OCI-LY3 (cell line): Measurements from ENCODE around the gene PTPRT.

Source experiments
- H2AFZ ChIP-seq: fragments of 200-600, 300-600 bp; shearing (Covaris generic); 2 replicates; pipeline ENCODE4 v1.6.0; 2014; ENCODE audit warnings: antibody characterized with exemption, low read depth, low read length
- H3K27ac ChIP-seq: fragments of 200-600, 300-600 bp; sonication (generic); 2 replicates; pipeline ENCODE4 v1.5.1; 2014; ENCODE audit warnings: mild to moderate bottlenecking, low read length, moderate library complexity, mixed read lengths
- H3K27me3 ChIP-seq: fragments of 200-600, 300-600 bp; sonication (generic); 2 replicates; pipeline ENCODE4 v1.6.1; 2014; ENCODE audit warnings: low read depth, low read length, mixed read lengths
- H3K36me3 ChIP-seq: fragments of 200-600, 300-600 bp; sonication (generic); replicated peaks from 2 replicates; pipeline ENCODE3; 2014; ENCODE audit warnings: low read depth, low read length, mixed read lengths
- H3K4me1 ChIP-seq: fragments of 300-600, 200-600 bp; sonication (generic); 2 replicates; pipeline ENCODE4 v1.6.1; 2014; ENCODE audit warnings: low read length, mixed read lengths
- H3K4me2 ChIP-seq: fragments of 200-600, 300-600 bp; sonication (generic); 2 replicates; pipeline ENCODE4 v1.6.1; 2014; ENCODE audit warnings: low read length, mixed read lengths
- H3K4me3 ChIP-seq: fragments of 300-600, 200-600 bp; sonication (generic); 2 replicates; pipeline ENCODE4 v1.5.1; 2014; ENCODE audit warnings: antibody characterized with exemption, mild to moderate bottlenecking, low read length, moderate library complexity
- H3K79me2 ChIP-seq: fragments of 300-600, 200-600 bp; shearing (Covaris generic); 2 replicates; pipeline ENCODE4 v1.6.1; 2014; ENCODE audit warnings: mild to moderate bottlenecking, low read length, mixed read lengths
- H3K9ac ChIP-seq: fragments of 300-600, 200-600 bp; shearing (Covaris generic); 2 replicates; pipeline ENCODE4 v1.6.0; 2014; ENCODE audit warnings: mild to moderate bottlenecking, low read length, moderate library complexity
- H3K9me3 ChIP-seq: fragments of 200-600, 300-600 bp; shearing (Covaris generic); 2 replicates; pipeline ENCODE4 v1.6.1; 2014; ENCODE audit warnings: low read length, mixed read lengths; ENCODE audit not compliant: insufficient read depth
- H4K20me1 ChIP-seq: fragments of 200-600, 300-600 bp; sonication (generic); 2 replicates; pipeline ENCODE4 v1.6.1; 2016; ENCODE audit warnings: low read length, mixed read lengths; ENCODE audit not compliant: insufficient read depth
- CTCF ChIP-seq: fragments of 200-600, 300-600 bp; sonication (generic); IDR thresholded peaks from 2 replicates; pipeline ENCODE4 v1.5.1; 2014; ENCODE audit warnings: antibody characterized with exemption, low read length, low read depth
- EZH2phosphoT487 ChIP-seq: fragments of 200-600 bp; shearing (Covaris generic); IDR thresholded peaks from 2 replicates; pipeline ENCODE4 v1.6.1; 2018; ENCODE audit warnings: antibody characterized with exemption, mixed run types, low read depth

PTPRT gene

GRCh38 chr20:42785041-42785440 lies 404.7 kb downstream of the PTPRT start:
- H3K36me3 ChIP-seq = no peaks in the 10 kb centered on the region
- no peak overlapping the region for H3K4me3 ChIP-seq
- TF ChIP-seq CTCF = no peak
- TF ChIP-seq EZH2phosphoT487 = no peak
- H3K4me2 ChIP-seq = no peak overlapping the region
- no peak overlapping the region for H3K9ac ChIP-seq
- H4K20me1 ChIP-seq = no peaks in the 10 kb centered on the region
- no peaks in the 10 kb centered on the region for H3K27me3 ChIP-seq
- H3K27ac ChIP-seq = no peak overlapping the region
- H2AFZ ChIP-seq = no peak overlapping the region
- H3K4me1 ChIP-seq = no peaks in the 10 kb centered on the region
- H3K79me2 ChIP-seq = no peaks in the 10 kb centered on the region
- no peaks in the 10 kb centered on the region for H3K9me3 ChIP-seq

GRCh38 chr20:42779216-42779615 lies 410.5 kb downstream of the PTPRT start:
- no peak overlapping the region for H3K27ac ChIP-seq
- no peaks in the 10 kb centered on the region for H3K79me2 ChIP-seq
- no peaks in the 10 kb centered on the region for H3K4me1 ChIP-seq
- no peaks in the 10 kb centered on the region for H3K9me3 ChIP-seq
- H3K27me3 ChIP-seq = no peaks in the 10 kb centered on the region
- no peaks in the 10 kb centered on the region for H4K20me1 ChIP-seq
- H2AFZ ChIP-seq = no peak overlapping the region
- no peaks in the 10 kb centered on the region for H3K36me3 ChIP-seq
- no peak overlapping the region for H3K4me3 ChIP-seq
- TF ChIP-seq EZH2phosphoT487 = no peak
- no peak for TF ChIP-seq CTCF
- H3K4me2 ChIP-seq = no peak overlapping the region
- H3K9ac ChIP-seq = no peak overlapping the region

GRCh38 chr20:42775866-42776265 lies 413.8 kb downstream of the PTPRT start:
- Histone ChIP-seq H3K27me3 (no peaks in the 10 kb centered on the region), H3K27ac (no peak overlapping the region), H4K20me1 (no peaks in the 10 kb centered on the region; the same call in 1 of the 2 replicates), H2AFZ (no peak overlapping the region), H3K79me2 (no peaks in the 10 kb centered on the region), H3K4me2 (no peak overlapping the region), H3K9me3 (no peaks in the 10 kb centered on the region), H3K9ac (no peak overlapping the region), H3K4me1 (no peaks in the 10 kb centered on the region), H3K36me3 (no peaks in the 10 kb centered on the region), H3K4me3 (no peak overlapping the region)
- TF ChIP-seq CTCF = no peak
- TF ChIP-seq EZH2phosphoT487 = no peak

DNA sequence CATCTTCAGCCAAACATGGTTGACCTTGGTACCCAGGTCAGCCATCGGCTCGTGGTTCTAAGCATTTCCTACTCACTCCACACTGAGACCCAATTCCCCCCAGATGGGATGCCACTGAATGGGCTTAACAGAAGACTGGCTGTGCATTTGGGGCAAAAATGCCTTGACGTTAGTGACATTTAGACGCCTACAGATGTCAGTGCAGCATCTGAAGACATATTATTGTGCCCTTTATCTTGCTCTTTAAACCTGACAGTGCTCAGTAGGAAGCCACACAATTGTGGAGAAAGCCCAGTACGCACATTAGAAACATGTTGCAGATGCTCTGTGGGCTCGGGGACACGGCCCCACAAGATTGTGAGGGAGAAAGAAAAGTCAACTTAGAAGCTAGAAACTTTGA lies 414.7 kb downstream of the PTPRT start:
- H3K27ac ChIP-seq = no peak overlapping the region
- no peaks in the 10 kb centered on the region for H3K4me1 ChIP-seq
- no peaks in the 10 kb centered on the region for H3K79me2 ChIP-seq
- no peak overlapping the region for H3K9ac ChIP-seq
- no peak overlapping the region for H3K4me3 ChIP-seq
- no peak overlapping the region for H2AFZ ChIP-seq
- H3K4me2 ChIP-seq = no peak overlapping the region
- no peaks in the 10 kb centered on the region for H3K27me3 ChIP-seq
- TF ChIP-seq CTCF = no peak
- TF ChIP-seq EZH2phosphoT487 = no peak
- no peaks in the 10 kb centered on the region for H3K36me3 ChIP-seq
- no peaks in the 10 kb centered on the region for H3K9me3 ChIP-seq
- H4K20me1 ChIP-seq = no peaks in the 10 kb centered on the region; the same call in 1 of the 2 replicates
